HG02870 (cell line): ENCODE measurements around the gene MVD.

Source experiments
- ATAC-seq: cut with Tn5 transposase; IDR thresholded peaks from one replicate; pipeline ENCODE4 v1.9.1; 2021; ENCODE audit warnings: mild to moderate bottlenecking, moderate library complexity; ENCODE audit not compliant: unreplicated experiment

The MVD gene

GRCh38 chr16:88697116-88697830 lies 34.4 kb upstream of the MVD start:
- no peak for ATAC-seq

GRCh38 chr16:88696441-88696840 lies 33.5 kb upstream of the MVD start:
- ATAC-seq: no peak

- ATAC-seq: no peak
These were observed 32.9 kb upstream of the MVD start for GRCh38 chr16:88695753-88696152.

GRCh38 chr16:88695218-88695617 lies 32.3 kb upstream of the MVD start:
- no peak for ATAC-seq

- ATAC-seq: no peak
These were observed 31.6 kb upstream of the MVD start for GRCh38 chr16:88694221-88695087.

GRCh38 chr16:88693420-88694177 lies 30.7 kb upstream of the MVD start:
- no peak for ATAC-seq

GRCh38 chr16:88692861-88693260 lies 30.0 kb upstream of the MVD start:
- no peak for ATAC-seq

- ATAC-seq: no peak
These were observed 29.2 kb upstream of the MVD start for GRCh38 chr16:88691924-88692560.

GRCh38 chr16:88691129-88691813 lies 28.4 kb upstream of the MVD start:
- no peak for ATAC-seq

- ATAC-seq: no peak
These were observed 27.6 kb upstream of the MVD start for GRCh38 chr16:88690341-88691128.

GRCh38 chr16:88688013-88688778 lies 25.3 kb upstream of the MVD start:
- ATAC-seq: no peak

GRCh38 chr16:88687676-88688012 lies 24.8 kb upstream of the MVD start:
- ATAC-seq: no peak

- no peak for ATAC-seq
These were observed 24.3 kb upstream of the MVD start for GRCh38 chr16:88687254-88687576.

GRCh38 chr16:88686439-88687253 lies 23.8 kb upstream of the MVD start, which contains the start of gene SNAI3:
Gene SNAI3, minus strand, starts transcription at chr16:88686507. Its CDS starts 101 bp downstream, at chr16:88686406.
- ATAC-seq: peak; percentile 61

- ATAC-seq: peak; percentile 4
These were observed 23.2 kb upstream of the MVD start for GRCh38 chr16:88686062-88686438.

GRCh38 chr16:88685156-88686061 lies 22.5 kb upstream of the MVD start:
- no peak for ATAC-seq

GRCh38 chr16:88684569-88685155 lies 21.8 kb upstream of the MVD start:
- ATAC-seq: no peak
